Fibroblast of peridontal ligament (primary cell): ENCODE measurements around the gene C1QL1.

Experiments
- DNase-seq: peaks from one replicate; pipeline ENCODE4 v3.0.0-alpha.2; 2010; ENCODE audit errors: extremely low read depth

C1QL1 gene

DNA sequence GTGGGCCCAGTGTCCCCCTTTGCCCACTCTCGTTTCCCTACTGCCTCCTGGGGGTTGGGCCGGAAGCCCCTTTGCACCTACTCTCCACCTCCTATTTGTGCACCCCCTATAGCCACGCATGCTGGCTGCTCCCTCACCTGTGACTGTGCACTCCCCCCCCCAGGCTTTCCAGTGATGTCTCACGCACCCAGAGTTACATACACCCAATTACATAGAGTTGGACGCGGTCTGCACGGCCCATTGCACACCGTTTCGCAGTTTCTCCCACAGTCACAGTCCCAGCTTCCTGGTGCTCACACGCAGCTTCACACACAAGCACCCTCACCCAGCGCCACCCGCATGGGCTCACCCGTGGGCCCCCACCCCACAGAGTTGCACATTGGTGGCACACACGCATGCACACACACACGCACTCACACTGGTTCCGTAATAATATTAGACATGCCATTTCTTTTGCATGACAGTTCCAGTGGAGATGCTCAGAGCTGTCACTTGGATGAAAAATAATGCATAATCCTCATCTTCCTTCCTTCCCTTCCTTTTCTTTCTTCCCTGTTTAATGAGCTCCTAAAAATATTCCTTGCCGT lies 21.5 kb upstream of the C1QL1 start:
- no peak for DNase-seq

DNA sequence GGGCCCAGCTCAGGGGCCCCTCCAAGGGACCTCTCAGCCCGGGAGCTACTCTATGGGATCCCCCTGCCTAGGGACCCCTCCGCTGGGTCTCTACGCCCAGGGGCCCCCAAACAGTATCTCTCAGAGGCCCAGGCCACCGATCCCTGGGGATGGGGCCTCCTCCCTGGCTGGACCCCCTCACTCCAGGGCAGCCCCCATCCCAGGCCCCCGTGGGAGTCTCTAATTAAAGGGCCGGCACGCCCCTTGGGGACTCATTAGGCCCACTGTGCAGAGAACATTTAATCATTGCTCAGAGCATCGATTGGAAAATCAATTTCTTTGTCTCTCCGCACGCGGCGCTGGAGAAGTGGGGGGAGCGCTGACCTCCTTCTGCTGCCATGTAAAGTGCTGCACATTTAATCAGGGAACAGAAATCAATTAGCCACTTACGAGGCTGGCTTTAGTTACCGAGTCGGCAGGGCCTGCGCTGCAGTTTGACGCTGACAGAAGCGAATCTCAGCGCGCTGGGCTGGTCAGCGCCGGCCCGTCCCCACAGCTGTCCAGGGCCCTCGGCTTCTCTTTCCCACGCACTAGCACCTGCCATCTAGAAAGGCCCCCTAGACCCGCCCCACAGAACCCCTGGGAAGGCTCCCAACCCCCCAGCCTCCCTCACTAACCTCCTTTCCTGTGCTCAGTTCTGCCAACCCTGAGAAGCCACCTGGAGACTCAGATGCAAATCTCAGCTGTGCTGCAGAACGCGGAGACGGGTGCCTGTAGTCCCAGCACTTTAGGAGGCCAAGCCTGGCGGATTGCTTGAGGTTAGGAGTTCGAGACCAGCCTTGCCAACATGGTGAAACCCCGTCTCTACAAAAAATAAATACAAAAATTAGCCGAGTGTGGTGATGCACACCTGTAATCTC lies 20.2 kb upstream of the C1QL1 start:
- DNase-seq, result no peak

DNA sequence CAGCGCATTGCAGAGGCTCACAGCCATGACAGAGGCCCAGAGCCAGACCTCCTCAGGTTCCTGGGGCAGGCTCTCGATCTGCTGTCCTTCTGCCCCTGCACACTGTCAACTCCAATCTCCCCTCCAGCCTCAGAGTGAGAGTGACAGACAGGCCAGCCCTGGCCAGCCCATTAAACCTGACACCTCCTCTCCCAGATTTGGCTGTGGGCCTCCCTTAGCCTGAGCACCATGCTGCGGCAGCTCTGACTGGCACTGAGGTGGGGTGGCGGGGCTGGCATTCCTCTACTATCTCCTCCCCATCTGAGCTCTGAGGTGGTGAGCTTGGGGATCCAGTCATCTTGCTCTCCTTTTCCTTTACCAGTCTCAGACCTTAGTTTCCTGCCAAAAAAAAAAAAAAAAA lies 15.5 kb upstream of the C1QL1 start:
- no peak for DNase-seq

DNA sequence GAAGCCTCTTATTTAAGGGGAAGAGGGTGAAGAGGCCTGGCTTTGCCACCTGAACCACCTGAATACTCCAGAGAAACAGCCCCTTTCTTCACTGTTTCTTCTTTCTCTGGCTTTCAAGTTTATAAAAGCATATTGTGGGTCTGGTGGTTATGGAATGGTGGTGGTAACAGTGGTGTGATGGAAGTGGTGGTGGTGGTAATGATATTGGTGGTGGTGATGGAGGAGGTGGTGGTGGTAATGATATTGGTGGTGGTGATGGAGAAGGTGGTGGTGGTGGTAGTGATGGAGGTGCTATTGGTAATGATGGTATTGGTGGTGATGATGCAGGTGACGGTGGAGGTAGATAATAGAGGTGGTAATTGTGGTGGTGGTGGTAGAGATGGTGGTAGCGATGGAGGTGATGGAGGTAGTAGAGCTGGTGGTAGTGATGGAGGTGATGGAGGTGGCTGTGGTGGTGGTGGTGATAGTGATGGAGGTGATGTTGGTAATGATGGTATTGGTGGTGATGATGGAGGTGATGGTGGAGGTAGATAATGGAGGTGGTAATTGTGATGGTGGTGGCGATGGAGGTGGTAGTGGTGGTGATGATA lies 14.1 kb upstream of the C1QL1 start:
- no peak for DNase-seq

DNA sequence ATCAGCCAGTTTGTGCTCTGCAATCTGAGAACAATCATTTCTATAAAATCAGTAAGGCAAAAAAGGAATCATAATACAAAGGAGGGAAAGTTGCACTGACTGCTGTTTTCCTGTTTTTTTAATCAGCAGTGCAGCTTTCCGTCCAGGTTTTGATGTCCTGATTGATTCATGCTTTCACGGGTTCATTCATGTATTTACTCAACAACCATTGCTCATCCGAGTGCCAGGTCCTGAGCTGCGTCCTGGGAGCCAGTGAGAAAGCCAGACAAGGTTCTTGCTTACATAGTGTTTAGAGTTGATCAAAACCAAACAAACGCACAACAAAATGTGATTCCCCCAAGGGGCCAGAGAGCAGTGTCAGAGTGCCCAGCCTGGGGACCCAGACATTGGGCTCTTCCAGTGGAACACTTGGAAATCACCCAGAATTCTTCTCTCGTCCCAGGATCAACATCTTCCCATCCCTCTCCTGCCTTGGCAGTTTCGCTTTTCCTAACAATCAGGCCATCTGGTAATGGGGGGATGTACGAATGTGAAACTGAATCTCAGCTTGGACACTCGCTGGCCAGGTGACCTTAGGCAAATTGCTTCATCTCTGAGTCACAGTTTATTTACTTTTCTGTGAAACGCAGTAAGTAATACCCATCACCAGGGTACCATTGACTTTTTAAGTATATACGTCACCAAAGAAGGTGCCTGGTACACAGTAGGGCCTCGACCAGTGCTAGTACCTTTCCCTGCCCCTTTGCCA lies 13.3 kb upstream of the C1QL1 start:
- peak; percentile 74 for DNase-seq

DNA sequence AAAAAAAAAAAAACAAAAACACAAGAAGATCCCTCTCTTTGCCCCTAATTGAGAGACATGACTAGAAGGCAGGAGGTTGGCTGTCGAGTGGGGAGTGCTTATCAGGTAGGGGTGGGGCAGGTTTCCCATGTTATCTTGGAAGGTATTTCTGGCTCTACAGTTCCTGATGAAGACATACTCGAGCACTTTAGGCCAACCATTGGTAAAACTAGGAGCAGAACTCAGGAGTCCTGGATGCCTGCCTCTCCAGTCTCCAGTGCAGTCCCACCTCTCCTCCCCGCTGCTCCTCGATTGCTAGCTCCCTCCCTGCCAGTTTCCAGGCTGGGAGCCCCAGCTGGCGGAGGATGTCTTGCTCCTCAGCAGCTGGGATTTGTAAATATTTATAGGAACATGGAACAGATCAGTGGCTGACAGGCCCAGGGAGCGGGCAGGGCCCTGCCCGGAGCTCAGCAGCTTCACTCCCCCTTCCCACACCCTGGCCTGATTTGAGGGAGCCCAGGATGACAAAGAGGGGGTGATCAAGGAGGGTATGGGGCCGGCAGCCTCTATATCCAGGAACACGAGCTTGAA lies 11.4 kb upstream of the C1QL1 start:
- peak; percentile 56 for DNase-seq

DNA sequence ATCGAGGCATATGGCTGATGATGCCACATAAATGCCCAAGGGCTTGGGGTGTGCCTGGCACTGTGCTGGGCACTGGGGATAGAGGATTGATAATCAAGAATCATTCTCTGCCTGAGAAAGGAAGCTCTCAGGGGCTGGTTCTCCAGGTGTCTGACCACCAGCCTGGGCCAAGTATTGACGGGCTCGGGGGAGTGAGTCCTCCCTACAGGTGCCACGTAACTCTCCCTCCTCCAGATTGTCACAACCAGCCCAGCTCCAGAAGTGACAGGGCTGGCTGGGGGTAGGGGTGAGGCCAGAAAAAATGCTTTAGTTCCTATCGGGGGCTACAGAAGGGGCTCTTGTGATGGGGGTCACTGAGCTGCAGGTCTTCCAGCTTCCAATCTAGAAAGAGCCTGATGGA lies 10.7 kb upstream of the C1QL1 start:
- DNase-seq, result no peak

DNA sequence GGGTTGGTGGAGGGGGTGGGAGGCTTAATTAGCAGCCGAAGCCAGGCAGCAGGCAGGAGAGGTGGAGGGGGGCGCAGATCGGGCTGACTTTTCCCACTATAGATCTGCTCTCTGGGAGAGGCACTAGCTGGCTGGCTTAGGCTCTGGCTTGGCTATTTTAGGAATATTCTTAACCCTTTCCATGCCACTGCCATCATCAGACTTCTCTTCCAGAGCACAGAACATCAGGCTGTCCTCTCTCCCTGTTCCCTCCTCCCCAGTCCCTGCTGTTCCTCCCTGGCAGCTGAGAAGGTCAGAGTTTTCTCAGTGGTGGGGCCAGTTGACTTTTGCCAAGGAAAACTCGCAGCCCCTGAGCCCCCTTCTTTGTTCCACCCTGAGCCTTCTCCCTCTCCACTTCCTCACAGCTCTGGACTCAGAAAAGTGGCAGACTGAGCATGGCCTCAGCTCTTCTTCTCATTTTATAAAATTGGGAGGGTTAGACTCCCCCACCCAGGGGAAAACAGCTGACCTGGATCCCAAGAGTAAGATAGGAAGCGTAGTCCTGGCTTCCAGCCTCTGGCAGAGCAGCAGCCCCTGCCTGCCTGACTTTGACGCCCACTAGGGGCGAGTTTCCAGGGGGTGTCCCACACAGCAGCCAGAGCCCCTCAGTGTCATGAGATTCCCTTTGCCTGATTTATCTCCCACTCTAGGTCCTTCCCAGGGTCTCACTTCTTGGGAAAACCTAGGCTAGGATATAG lies 9.9 kb upstream of the C1QL1 start:
- DNase-seq, result no peak

DNA sequence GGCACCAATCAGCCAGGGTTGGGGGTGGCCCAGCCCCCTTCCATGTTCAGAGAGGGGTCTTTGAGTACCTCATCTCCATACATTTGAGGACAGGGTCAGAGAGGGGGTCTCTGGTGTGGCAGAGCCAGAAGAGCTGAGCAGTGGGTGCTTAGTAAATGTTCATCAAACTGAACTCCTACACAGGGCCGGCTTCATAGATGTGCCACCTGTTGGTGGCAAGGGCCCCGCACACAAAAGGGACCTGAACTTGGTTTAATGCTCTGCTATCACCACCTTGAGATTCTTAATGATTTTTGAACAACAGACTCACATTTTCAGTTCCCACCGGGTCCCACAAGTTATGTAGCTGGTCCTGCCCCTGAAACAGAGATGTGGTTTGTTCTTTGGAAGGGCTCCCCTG lies 9.0 kb upstream of the C1QL1 start:
- DNase-seq, result no peak

DNA sequence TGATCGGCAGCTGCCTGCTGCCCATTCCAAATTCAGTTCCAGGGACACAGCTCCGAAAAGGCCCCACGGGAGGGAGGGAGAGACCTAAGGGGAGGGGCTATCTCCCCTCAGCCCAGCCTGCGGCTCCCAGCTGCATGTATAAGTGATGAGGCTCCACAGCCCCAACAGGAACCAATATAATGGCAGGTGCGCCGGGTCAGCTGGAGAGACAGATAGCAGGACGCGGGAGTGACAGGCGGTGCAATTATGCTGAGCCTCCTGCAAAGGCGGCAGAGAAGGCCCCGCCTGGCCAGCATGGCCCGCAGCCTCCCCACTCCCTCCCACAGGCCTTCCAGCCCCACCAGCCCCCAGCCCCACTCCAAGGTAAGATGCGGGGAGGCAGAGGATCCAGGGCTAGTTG lies 8.1 kb upstream of the C1QL1 start:
- no peak for DNase-seq

DNA sequence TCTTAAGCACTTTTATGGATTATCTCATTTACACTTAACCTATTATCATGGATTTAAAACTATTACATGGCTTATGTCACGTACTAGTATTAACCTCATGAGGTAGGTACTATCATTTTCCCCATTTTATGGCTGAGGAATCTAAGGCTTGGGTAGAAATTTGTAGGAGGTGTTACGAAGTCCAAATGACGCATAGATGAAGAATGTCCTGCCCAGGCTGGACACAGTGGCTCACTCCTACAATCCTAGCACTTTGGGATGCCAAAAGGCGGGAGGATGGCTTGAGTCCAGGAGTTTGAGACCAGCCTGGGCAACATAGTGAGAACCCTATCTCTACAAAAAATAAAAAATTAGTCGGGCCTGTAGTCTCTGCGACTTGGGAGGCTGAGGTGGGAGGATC lies 4.8 kb upstream of the C1QL1 start:
- no peak for DNase-seq

DNA sequence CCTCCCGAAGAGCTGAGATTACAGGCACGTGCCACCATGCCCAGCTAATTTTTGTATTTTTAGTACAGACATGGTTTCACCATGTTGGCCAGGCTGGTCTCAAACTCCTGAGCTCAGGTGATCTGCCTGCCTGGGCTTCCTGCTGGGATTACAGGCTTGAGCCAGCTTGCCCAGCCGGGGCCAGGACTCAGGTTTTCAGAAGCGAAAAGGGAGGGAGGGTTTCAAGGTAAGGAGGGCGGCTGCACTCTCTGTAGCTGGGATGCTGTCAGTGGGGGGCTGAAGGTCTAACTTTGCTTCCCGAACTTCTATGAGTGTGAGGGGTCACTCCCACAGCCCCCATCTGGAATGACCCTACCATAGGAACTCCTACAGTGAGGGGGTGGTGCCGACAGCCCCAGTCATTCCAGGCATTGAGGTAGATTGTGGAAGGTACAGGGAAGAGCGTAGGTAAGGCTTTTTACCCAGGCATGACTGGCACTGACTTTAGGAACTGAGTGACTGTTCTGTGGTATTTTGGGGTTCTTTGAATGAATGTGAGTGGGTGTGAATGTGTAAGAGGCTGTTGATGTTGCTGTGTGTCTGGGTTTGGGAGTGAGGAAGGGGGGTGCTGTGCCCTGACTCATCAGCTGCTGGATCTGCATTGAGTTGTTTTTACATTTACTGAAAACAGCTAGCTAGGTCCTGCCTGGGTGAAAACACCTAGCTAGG lies 3.8 kb upstream of the C1QL1 start:
- DNase-seq, result no peak

DNA sequence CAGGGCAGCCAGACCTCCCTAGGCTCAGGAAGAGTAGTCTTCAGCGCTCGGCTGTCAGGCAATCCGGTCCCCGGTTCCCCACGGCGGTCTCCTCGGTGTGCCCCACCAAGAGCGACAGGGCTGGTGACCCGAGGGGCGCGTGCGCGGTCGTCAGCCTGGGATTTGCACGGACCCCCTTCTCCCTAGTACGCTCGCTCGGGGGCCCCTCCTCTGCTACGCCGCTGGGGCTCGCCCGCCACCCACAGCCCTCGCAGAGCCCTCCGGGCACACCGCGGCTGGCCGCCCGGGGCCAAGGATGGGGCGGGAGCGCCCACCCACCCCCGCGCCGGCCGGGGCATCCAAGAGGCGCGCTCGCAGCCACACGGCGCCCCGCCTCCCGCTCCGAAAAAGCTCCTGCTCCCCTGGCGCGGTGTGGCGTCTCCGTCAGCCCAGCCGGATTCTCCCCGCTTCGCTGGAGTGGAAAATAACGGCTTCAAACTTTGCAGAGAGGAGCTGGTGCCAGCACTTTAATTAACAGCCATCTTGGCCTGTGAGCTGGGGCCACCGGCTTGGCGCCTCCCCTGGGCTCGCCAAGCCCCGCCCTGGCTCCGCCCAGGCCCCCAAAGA lies 2.1 kb upstream of the C1QL1 start:
- DNase-seq, result peak; percentile 15

DNA sequence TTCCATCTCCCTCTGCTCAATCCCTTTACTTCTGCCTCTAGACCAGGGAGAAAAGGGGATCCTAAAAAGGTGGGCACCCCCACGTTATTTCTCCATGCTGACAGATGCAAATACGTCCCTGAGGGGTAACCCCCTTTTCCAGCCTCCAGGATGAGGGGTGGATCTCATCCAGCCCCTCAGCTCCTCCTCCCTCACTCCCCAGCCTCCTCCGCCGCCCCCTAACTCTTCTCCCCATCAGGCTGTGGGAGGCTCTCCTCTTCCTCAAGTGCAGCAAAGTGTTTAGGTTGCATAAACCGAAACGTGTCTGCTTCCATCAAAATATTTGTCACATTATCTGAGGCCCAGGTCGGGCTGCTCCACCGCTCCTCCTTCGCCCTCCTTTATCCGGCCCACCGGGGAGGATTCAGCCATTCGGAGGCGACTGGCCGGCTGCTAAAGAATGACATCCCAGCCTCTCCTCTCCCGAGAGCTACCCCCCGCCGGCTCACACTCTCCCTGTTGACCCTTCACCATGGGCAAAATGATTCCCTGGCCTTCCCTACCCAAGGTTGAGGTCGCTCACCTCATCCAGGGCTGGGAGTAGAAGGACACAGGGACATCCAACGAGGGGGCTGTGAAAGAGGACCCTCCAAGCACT lies 1.2 kb upstream of the C1QL1 start:
- no peak for DNase-seq

DNA sequence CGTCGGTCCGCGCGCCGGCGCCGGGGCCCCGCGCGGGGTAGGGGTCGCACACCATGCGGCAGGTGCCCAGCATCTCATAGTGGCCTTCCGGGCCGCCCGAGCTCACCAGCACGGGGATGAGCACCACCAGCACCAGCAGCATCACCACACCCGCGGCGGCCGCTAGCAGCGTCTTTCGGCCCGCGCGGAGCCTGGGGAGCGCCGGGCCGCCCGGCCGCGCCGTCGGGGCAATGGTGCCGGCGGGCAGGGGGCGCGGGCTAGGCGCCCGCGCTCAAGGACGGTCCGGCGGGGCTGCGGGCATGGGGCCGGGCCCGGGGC lies 237 bp downstream of the C1QL1 start:
- no peak for DNase-seq

DNA sequence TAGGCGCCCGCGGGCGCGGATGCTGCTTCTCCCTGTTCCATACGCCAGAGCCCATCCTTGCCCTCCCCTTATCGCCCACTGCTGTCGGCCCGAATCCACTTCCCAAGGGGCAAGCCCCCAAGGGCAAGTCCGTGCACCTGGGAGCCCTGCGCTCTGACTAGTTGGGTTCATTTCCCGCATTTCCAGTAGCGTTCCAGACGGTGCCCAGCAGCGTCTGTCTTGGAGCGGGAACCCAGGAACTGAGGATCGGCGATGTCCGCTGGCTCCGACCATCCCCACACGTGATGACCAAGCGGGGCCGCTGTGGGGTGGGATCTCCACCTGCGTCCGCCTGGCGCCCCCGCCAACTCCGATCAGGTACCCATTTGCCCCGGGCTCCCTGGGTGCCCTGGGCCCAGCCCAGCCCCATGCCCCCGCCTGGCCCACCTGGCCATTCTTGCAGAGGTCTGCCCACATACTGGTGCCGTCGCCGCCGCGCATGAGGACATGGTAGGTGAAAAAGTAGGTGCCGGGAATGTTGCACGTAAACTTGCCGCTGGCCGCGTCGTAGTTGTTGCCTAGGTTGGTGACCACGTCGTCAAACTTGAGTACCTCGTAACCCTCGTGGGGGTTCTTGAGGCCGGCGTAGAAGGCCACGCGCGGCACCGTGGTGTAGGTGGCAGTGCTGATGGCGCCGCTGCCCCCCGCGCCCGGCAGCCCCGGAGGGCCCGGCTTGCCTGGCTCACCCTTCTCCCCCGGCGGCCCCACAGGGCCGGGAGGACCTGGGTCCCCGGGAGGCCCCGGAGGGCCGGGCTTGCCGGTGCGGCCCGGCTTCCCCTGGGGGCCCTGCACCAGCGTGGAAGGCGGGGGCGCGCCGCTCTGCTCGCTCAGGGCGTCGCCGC lies 837 bp downstream of the C1QL1 start:
- no peak for DNase-seq

DNA sequence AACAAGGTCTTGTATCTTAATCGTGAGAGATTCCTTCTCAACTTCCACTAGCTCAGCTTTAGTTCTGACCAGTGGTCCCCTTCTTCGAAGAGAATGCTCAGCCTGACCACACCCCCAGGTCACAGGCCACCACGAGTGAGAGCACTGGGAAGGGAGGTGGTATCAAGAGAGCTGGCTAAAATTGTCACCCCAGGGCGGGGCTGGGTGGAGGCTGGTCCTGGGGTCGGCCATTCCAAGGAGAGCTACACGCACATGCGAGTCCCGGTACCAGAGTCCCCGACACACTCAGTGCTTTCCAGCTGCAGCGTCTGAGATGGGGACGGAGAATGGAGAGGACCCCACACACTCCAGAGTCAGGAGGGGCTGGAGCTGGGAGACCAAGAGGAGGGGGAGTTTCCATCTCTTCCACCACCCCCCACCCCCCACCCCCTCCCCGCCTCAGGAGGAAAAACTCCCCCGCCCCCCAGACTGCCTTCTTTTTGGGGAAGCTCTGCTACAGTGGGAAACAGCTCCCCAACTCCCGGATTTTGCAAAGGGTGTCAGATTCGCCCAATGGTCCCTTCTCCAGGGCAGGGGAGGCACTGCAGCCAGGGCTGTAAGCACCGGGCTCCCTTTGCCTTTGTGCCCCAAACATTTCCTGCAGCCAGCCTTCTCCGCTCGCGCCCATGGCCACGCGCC lies 1.6 kb downstream of the C1QL1 start:
- DNase-seq, result no peak

DNA sequence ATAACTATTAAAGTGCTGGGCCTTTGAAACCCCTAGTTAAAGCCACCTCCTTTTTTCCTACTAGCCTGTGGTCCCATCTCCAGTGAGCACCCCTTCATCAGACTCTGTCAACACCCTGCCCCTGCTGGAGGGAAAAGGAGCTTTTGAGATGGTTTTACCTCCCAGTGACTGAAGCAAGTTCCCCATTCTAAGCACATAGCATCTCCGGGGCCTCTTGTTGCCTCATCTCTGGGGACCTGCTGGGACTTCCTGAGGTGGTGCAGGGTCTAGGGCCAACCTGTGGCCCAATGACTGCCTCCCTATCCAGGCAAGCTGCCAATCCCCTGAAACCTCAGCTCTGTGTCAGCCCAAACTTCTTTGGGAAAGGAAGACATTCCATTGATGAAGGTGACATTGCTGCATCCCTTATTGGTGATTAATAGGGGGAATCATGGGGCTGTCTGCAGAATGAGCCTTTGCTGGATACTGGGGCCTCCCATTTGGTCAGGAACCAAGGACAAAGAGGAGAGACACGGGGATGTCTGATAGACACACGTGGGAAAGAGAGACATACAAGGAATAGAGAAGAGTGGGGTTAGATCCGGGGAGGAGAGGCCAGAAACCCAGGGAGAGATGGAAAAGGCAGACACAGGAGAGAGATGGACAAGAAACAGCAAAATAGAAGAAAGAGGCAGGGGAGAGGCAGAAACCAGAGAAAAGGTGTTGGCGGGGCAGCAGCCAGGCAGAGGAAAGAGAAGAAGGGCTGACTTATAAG lies 2.4 kb downstream of the C1QL1 start:
- no peak for DNase-seq
